CD14-positive monocyte (primary cell): ENCODE data around the gene AVPR2. TPM values are rescaled to one million over a fixed set of nuclear protein-coding genes. Genes with fewer than 3 reads are reported as not detected.

ENCODE experiments used
- DNase-seq, 3 donors: peaks; one replicate each; pipeline ENCODE4 v3.0.0-alpha.2; 2011 to 2022
- H2AFZ ChIP-seq: 2 replicates; pipeline ENCODE4 v1.6.0; 2012; ENCODE audit warnings: mild to moderate bottlenecking, low read depth, low read length, inconsistent platforms; ENCODE audit not compliant: insufficient read depth, poor library complexity, severe bottlenecking
- H3K27ac ChIP-seq, 2 donors: 1 replicate in 1 of 2; 2 replicates in 1 of 2; pipeline ENCODE4 v1.5.1; 2012 to 2013; ENCODE audit warnings: low read length in 2 of 2, control low read depth in 1 of 2, inconsistent platforms in 1 of 2, low read depth in 1 of 2, mild to moderate bottlenecking in 1 of 2
- H3K27me3 ChIP-seq, 2 donors: one replicate each; pipeline versions ENCODE4 v1.6.0 to v1.6.1; 2011 to 2013; ENCODE audit warnings: low read length in 2 of 2; ENCODE audit not compliant: control insufficient read depth in 2 of 2, insufficient read depth in 2 of 2
- H3K36me3 ChIP-seq, 2 donors: replicated peaks in 1 of 2; 1 replicate in 1 of 2; 2 replicates in 1 of 2; pipeline versions ENCODE4 v1.5.1 to v1.6.1; 2012 to 2013; ENCODE audit warnings: low read length in 2 of 2, control low read depth in 1 of 2, inconsistent platforms in 1 of 2, mild to moderate bottlenecking in 1 of 2; ENCODE audit not compliant: insufficient read depth in 2 of 2, control insufficient read depth in 1 of 2
- H3K4me1 ChIP-seq, 2 donors: 1 replicate in 1 of 2; 2 replicates in 1 of 2; pipeline versions ENCODE4 v1.5.1 to v1.6.1; 2012 to 2013; ENCODE audit warnings: low read length in 2 of 2, control low read depth in 1 of 2, inconsistent platforms in 1 of 2, mild to moderate bottlenecking in 1 of 2, moderate library complexity in 1 of 2; ENCODE audit not compliant: insufficient read depth in 2 of 2, control insufficient read depth in 1 of 2
- H3K4me2 ChIP-seq: replicated peaks from 2 replicates; pipeline ENCODE3; 2012; ENCODE audit warnings: low read length, moderate library complexity, mild to moderate bottlenecking; ENCODE audit not compliant: poor library complexity, severe bottlenecking; ENCODE audit errors: extremely low read depth
- H3K4me3 ChIP-seq, 3 experiments: fragments of 200-600 bp in 1 of 3; sonication (generic) in 1 of 3; replicated peaks in 1 of 3; 1 replicate in 2 of 3; 2 replicates in 1 of 3; pipeline ENCODE4 v1.5.1; 2011 to 2013; ENCODE audit warnings: low read length in 3 of 3, mild to moderate bottlenecking in 3 of 3, control low read depth in 2 of 3, low read depth in 2 of 3, inconsistent platforms in 1 of 3, moderate library complexity in 1 of 3
- H3K79me2 ChIP-seq: 2 replicates; pipeline ENCODE4 v1.6.0; 2012; ENCODE audit warnings: mild to moderate bottlenecking, control low read depth, inconsistent platforms, low read length, moderate library complexity; ENCODE audit not compliant: insufficient read depth
- H3K9ac ChIP-seq: 2 replicates; pipeline ENCODE4 v1.6.0; 2017; ENCODE audit warnings: low read length, mild to moderate bottlenecking; ENCODE audit not compliant: insufficient read depth, poor library complexity, severe bottlenecking
- H3K9me3 ChIP-seq, 2 donors: replicated peaks in 1 of 2; 1 replicate in 1 of 2; 2 replicates in 1 of 2; pipeline versions ENCODE4 v1.5.1 to v1.6.1; 2012 to 2013; ENCODE audit warnings: low read length in 2 of 2, control low read depth in 1 of 2; ENCODE audit not compliant: control insufficient read depth in 1 of 2, insufficient read depth in 1 of 2
- H4K20me1 ChIP-seq: 2 replicates; pipeline ENCODE4 v1.6.0; 2012; ENCODE audit warnings: mild to moderate bottlenecking, low read length, control low read depth, moderate library complexity; ENCODE audit not compliant: insufficient read depth
- H3K27ac Mint-ChIP-seq, 7 donors: one replicate each; pipeline ENCODE4 v1.8.0; 2020; ENCODE audit warnings: mild to moderate bottlenecking in 7 of 7, mixed read lengths in 7 of 7, moderate library complexity in 6 of 7, inconsistent platforms in 2 of 7
- H3K27me3 Mint-ChIP-seq, 3 donors: one replicate each; pipeline ENCODE4 v1.8.0; 2021 to 2022; ENCODE audit warnings: low read depth in 3 of 3, mild to moderate bottlenecking in 3 of 3, mixed read lengths in 3 of 3, moderate library complexity in 3 of 3, inconsistent platforms in 1 of 3
- H3K36me3 Mint-ChIP-seq, 2 donors: one replicate each; pipeline ENCODE4 v1.8.0; 2020; ENCODE audit warnings: mixed read lengths in 2 of 2, inconsistent platforms in 1 of 2, mild to moderate bottlenecking in 1 of 2
- H3K4me1 Mint-ChIP-seq: one replicate; pipeline ENCODE4 v1.8.0; 2020; ENCODE audit warnings: mild to moderate bottlenecking, mixed read lengths
- H3K4me3 Mint-ChIP-seq, 2 donors: one replicate each; pipeline ENCODE4 v1.8.0; 2020; ENCODE audit warnings: mild to moderate bottlenecking in 2 of 2, mixed read lengths in 2 of 2, moderate library complexity in 1 of 2
- H3K9me3 Mint-ChIP-seq, 7 donors: one replicate each; pipeline ENCODE4 v1.8.0; 2020 to 2022; ENCODE audit warnings: mixed read lengths in 7 of 7, mild to moderate bottlenecking in 6 of 7, moderate library complexity in 6 of 7, inconsistent platforms in 2 of 7
- CTCF ChIP-seq: fragments of 200-600 bp; IDR thresholded peaks from one replicate; pipeline ENCODE4 v1.8.0; 2022; ENCODE audit warnings: antibody characterized with exemption, mild to moderate bottlenecking
- WGBS: methylation state at CpG from one replicate; pipeline ENCODE4 v1.1.5; 2013; ENCODE audit warnings: missing lambda C conversion rate; ENCODE audit not compliant: insufficient coverage; 5-methylcytosine and 5-hydroxymethylcytosine counted together
- intact Hi-C, 2 donors: fragments of 100-400 bp; cut with micrococcal nuclease; formaldehyde crosslinking; loops; one replicate each; pipeline versions ENCODE4 v1.15.0 to v1.15.1; 2023
- polyA plus RNA-seq, 3 donors: library from polyadenylated mRNA; depleted of rRNA in 1 of 3; unstranded in 2 of 3; stranded (reverse) in 1 of 3; fragments of 300-500 nt in 2 of 3; fragments of >200 nt in 1 of 3; fragmentation: Illumina TruSeq in 2 of 3; gene quantifications; 1 replicate in 2 of 3; 2 replicates in 1 of 3; pipeline ENCODE4 v1.2.3, GENCODE V29; 2012 to 2021

Gene AVPR2
- polyA plus RNA-seq, 3 donors = 0.14 to 0.27 TPM; not detected in 1

- peak overlapping the region in 6 of 7 donors; percentile 44 to 78 (median 62) for H3K27ac Mint-ChIP-seq
- no peak overlapping the region for H3K9ac ChIP-seq
Measured at GRCh38 chrX:153941336-153942252, 37.1 kb downstream of the AVPR2 start.

More at GRCh38 chrX:153941336-153942252, 37.1 kb downstream of the AVPR2 start:
- whole genome bisulfite sequencing = 20% methylated on average over 6 of the region's 23 CpGs
- no peaks in the 10 kb centered on the region for H3K9me3 ChIP-seq
- peaks cover 0 to 9% (median 0%) of the 10 kb centered on the region in 7 donors for H3K9me3 Mint-ChIP-seq
- H3K79me2 ChIP-seq = peaks cover 28% of the 10 kb centered on the region
- peaks cover 37% of the 10 kb centered on the region for H3K4me1 Mint-ChIP-seq
- no peaks in the 10 kb centered on the region for H3K27me3 ChIP-seq
- H3K4me2 ChIP-seq = peak overlapping the region; percentile 78
- peaks cover 37 to 45% of the 10 kb centered on the region in 2 donors for H3K4me1 ChIP-seq
- peaks cover 0 to 45% (median 1%) of the 10 kb centered on the region in 3 donors for H3K27me3 Mint-ChIP-seq
- peak overlapping the region in 1 of 3 experiments; percentile 51 for H3K4me3 ChIP-seq
- no peak overlapping the region for H2AFZ ChIP-seq
- H4K20me1 ChIP-seq = peaks cover 56% of the 10 kb centered on the region
- no peak for DNase-seq
- TF ChIP-seq CTCF = no peak
- no peak overlapping the region for H3K27ac ChIP-seq
- peak overlapping the region; percentile 72 for H3K4me3 Mint-ChIP-seq
- intact Hi-C loops = no loop called here
- H3K36me3 Mint-ChIP-seq = peaks cover 14 to 29% of the 10 kb centered on the region in 2 donors
- H3K36me3 ChIP-seq = peaks cover 16 to 23% of the 10 kb centered on the region in 2 donors
